ENCODE measurements around the gene CFDP1.

The CFDP1 gene

GRCh38 chr16:75342308-75342811 lies 90.9 kb downstream of the CFDP1 start:
- Histone ChIP-seq H3K23ac (ENCODE audit: low read depth, low read length, poor library complexity) (no peak overlapping the region), H3K18ac (ENCODE audit: low read length) (no peak overlapping the region), H3K4me1 (ENCODE audit: control insufficient read depth in 2 of 2, insufficient read depth in 1 of 2, low read depth in 1 of 2, low read length in 2 of 2) (peaks cover 14 to 50% of the 10 kb centered on the region in 2 donors), H4K8ac (ENCODE audit: low read depth, low read length) (no peak overlapping the region), H2BK5ac (ENCODE audit: low read length) (no peak overlapping the region), H3K4ac (ENCODE audit: low read length) (no peak overlapping the region), H2BK15ac (ENCODE audit: low read length) (no peak overlapping the region), H4K91ac (ENCODE audit: low read depth, low read length, poor library complexity) (no peak overlapping the region), H3K4me2 (ENCODE audit: insufficient read depth, low read length, poor library complexity, severe bottlenecking) (no peak overlapping the region), H3K36me3 (replicated peaks in 1 of 2; ENCODE audit: control insufficient read depth in 2 of 2, insufficient read depth in 2 of 2, low read length in 2 of 2) (peaks cover 2 to 12% of the 10 kb centered on the region in 2 donors), H2BK12ac (ENCODE audit: low read length) (no peak overlapping the region), H3K27ac (replicated peaks; ENCODE audit: low read length) (no peak overlapping the region), H2AFZ (ENCODE audit: low read length) (no peak overlapping the region), H2BK120ac (ENCODE audit: low read depth, low read length) (no peak overlapping the region), H3K4me3 (ENCODE audit: low read length in 2 of 2) (no peak overlapping the region), H3K14ac (ENCODE audit: low read length) (no peak overlapping the region), H3K9ac (ENCODE audit: low read depth, low read length, poor library complexity) (no peak overlapping the region), H2AK5ac (ENCODE audit: low read depth, low read length) (no peak overlapping the region), H3K9me3 (replicated peaks in 1 of 2; ENCODE audit: control insufficient read depth in 2 of 2, insufficient read depth in 1 of 2, low read depth in 1 of 2, low read length in 2 of 2) (no peaks in the 10 kb centered on the region), H3K27me3 (ENCODE audit: control insufficient read depth in 3 of 3, insufficient read depth in 3 of 3, low read depth in 1 of 3, low read length in 3 of 3) (no peaks in the 10 kb centered on the region), H3K79me1 (ENCODE audit: low read depth, low read length) (no peaks in the 10 kb centered on the region)
- DNase-seq (ENCODE audit: low spot score): no peak
- no CpG with 5 or more reads among the region's 2 CpGs for WGBS, 2 donors (ENCODE audit: extremely low coverage in 2 of 2, insufficient read length in 2 of 2, insufficient replicate concordance in 1 of 2)

GRCh38 chr16:75341564-75342307 lies 91.6 kb downstream of the CFDP1 start:
- peak overlapping the region; percentile 18 for H3K27ac ChIP-seq (replicated peaks; ENCODE audit: low read length)
- no CpG with 5 or more reads among the region's 4 CpGs for WGBS, 2 donors (ENCODE audit: extremely low coverage in 2 of 2, insufficient read length in 2 of 2, insufficient replicate concordance in 1 of 2)
- no peak for DNase-seq (ENCODE audit: low spot score)

GRCh38 chr16:75340741-75341491 lies 92.4 kb downstream of the CFDP1 start:
- no CpG with 5 or more reads among the region's 2 CpGs for WGBS, 2 donors (ENCODE audit: extremely low coverage in 2 of 2, insufficient read length in 2 of 2, insufficient replicate concordance in 1 of 2)
- Histone ChIP-seq H3K9me3 (replicated peaks in 1 of 2; ENCODE audit: control insufficient read depth in 2 of 2, insufficient read depth in 1 of 2, low read depth in 1 of 2, low read length in 2 of 2) (peaks cover 0 to 1% of the 10 kb centered on the region in 2 donors), H3K27ac (replicated peaks; ENCODE audit: low read length) (peak overlapping the region; percentile 49), H3K79me1 (ENCODE audit: low read depth, low read length) (no peaks in the 10 kb centered on the region), H3K9ac (ENCODE audit: low read depth, low read length, poor library complexity) (no peak overlapping the region), H2AK5ac (ENCODE audit: low read depth, low read length) (no peak overlapping the region), H4K8ac (ENCODE audit: low read depth, low read length) (no peak overlapping the region), H3K4me2 (ENCODE audit: insufficient read depth, low read length, poor library complexity, severe bottlenecking) (no peak overlapping the region), H2BK5ac (ENCODE audit: low read length) (no peak overlapping the region), H3K18ac (ENCODE audit: low read length) (no peak overlapping the region), H2BK12ac (ENCODE audit: low read length) (no peak overlapping the region), H3K23ac (ENCODE audit: low read depth, low read length, poor library complexity) (no peak overlapping the region), H3K27me3 (ENCODE audit: control insufficient read depth in 3 of 3, insufficient read depth in 3 of 3, low read depth in 1 of 3, low read length in 3 of 3) (no peaks in the 10 kb centered on the region), H3K36me3 (replicated peaks in 1 of 2; ENCODE audit: control insufficient read depth in 2 of 2, insufficient read depth in 2 of 2, low read length in 2 of 2) (peaks cover 2 to 9% of the 10 kb centered on the region in 2 donors), H3K4me3 (ENCODE audit: low read length in 2 of 2) (no peak overlapping the region), H2BK120ac (ENCODE audit: low read depth, low read length) (no peak overlapping the region), H3K4me1 (ENCODE audit: control insufficient read depth in 2 of 2, insufficient read depth in 1 of 2, low read depth in 1 of 2, low read length in 2 of 2) (peaks cover 17 to 50% of the 10 kb centered on the region in 2 donors), H3K4ac (ENCODE audit: low read length) (no peak overlapping the region), H4K91ac (ENCODE audit: low read depth, low read length, poor library complexity) (no peak overlapping the region), H2AFZ (ENCODE audit: low read length) (no peak overlapping the region), H2BK15ac (ENCODE audit: low read length) (no peak overlapping the region), H3K14ac (ENCODE audit: low read length) (no peak overlapping the region)
- DNase-seq (ENCODE audit: low spot score): no peak

More at GRCh38 chr16:75341564-75342307, 91.6 kb downstream of the CFDP1 start:
- H3K4me3 ChIP-seq (ENCODE audit: low read length in 2 of 2): no peak overlapping the region
- no peak overlapping the region for H3K4ac ChIP-seq (ENCODE audit: low read length)
- H3K4me1 ChIP-seq (ENCODE audit: control insufficient read depth in 2 of 2, insufficient read depth in 1 of 2, low read depth in 1 of 2, low read length in 2 of 2): peaks cover 17 to 50% of the 10 kb centered on the region in 2 donors
- H3K9ac ChIP-seq (ENCODE audit: low read depth, low read length, poor library complexity): no peak overlapping the region
- H4K91ac ChIP-seq (ENCODE audit: low read depth, low read length, poor library complexity): no peak overlapping the region
- no peak overlapping the region for H4K8ac ChIP-seq (ENCODE audit: low read depth, low read length)
- H3K36me3 ChIP-seq (replicated peaks in 1 of 2; ENCODE audit: control insufficient read depth in 2 of 2, insufficient read depth in 2 of 2, low read length in 2 of 2): peaks cover 2 to 10% of the 10 kb centered on the region in 2 donors
- H2BK12ac ChIP-seq (ENCODE audit: low read length): no peak overlapping the region
- H2BK5ac ChIP-seq (ENCODE audit: low read length): no peak overlapping the region
- H2BK120ac ChIP-seq (ENCODE audit: low read depth, low read length): no peak overlapping the region
- no peaks in the 10 kb centered on the region for H3K79me1 ChIP-seq (ENCODE audit: low read depth, low read length)
- no peak overlapping the region for H3K4me2 ChIP-seq (ENCODE audit: insufficient read depth, low read length, poor library complexity, severe bottlenecking)
- no peak overlapping the region for H3K18ac ChIP-seq (ENCODE audit: low read length)
- H3K14ac ChIP-seq (ENCODE audit: low read length): no peak overlapping the region
- no peak overlapping the region for H3K23ac ChIP-seq (ENCODE audit: low read depth, low read length, poor library complexity)
- no peak overlapping the region for H2BK15ac ChIP-seq (ENCODE audit: low read length)
- H2AK5ac ChIP-seq (ENCODE audit: low read depth, low read length): no peak overlapping the region
- H2AFZ ChIP-seq (ENCODE audit: low read length): no peak overlapping the region
- no peaks in the 10 kb centered on the region for H3K9me3 ChIP-seq (replicated peaks in 1 of 2; ENCODE audit: control insufficient read depth in 2 of 2, insufficient read depth in 1 of 2, low read depth in 1 of 2, low read length in 2 of 2)
- H3K27me3 ChIP-seq (ENCODE audit: control insufficient read depth in 3 of 3, insufficient read depth in 3 of 3, low read depth in 1 of 3, low read length in 3 of 3): no peaks in the 10 kb centered on the region

- H3K4me3 ChIP-seq (ENCODE audit: low read length in 2 of 2): no peak overlapping the region
- no peak overlapping the region for H3K27ac ChIP-seq (replicated peaks; ENCODE audit: low read length)
- H3K4ac ChIP-seq (ENCODE audit: low read length): no peak overlapping the region
- H2AFZ ChIP-seq (ENCODE audit: low read length): no peak overlapping the region
- no peak overlapping the region for H2AK5ac ChIP-seq (ENCODE audit: low read depth, low read length)
- H2BK120ac ChIP-seq (ENCODE audit: low read depth, low read length): no peak overlapping the region
- no peak overlapping the region for H4K91ac ChIP-seq (ENCODE audit: low read depth, low read length, poor library complexity)
- no peak overlapping the region for H3K18ac ChIP-seq (ENCODE audit: low read length)
- peaks cover 2 to 9% of the 10 kb centered on the region in 2 donors for H3K36me3 ChIP-seq (replicated peaks in 1 of 2; ENCODE audit: control insufficient read depth in 2 of 2, insufficient read depth in 2 of 2, low read length in 2 of 2)
- no peak overlapping the region for H2BK12ac ChIP-seq (ENCODE audit: low read length)
- peaks cover 0 to 8% of the 10 kb centered on the region in 2 donors for H3K9me3 ChIP-seq (replicated peaks in 1 of 2; ENCODE audit: control insufficient read depth in 2 of 2, insufficient read depth in 1 of 2, low read depth in 1 of 2, low read length in 2 of 2)
- H3K79me1 ChIP-seq (ENCODE audit: low read depth, low read length): no peaks in the 10 kb centered on the region
- H3K9ac ChIP-seq (ENCODE audit: low read depth, low read length, poor library complexity): no peak overlapping the region
- no CpG with 5 or more reads among the region's 6 CpGs for WGBS, 2 donors (ENCODE audit: extremely low coverage in 2 of 2, insufficient read length in 2 of 2, insufficient replicate concordance in 1 of 2)
- DNase-seq (ENCODE audit: low spot score): no peak
- no peak overlapping the region for H3K4me2 ChIP-seq (ENCODE audit: insufficient read depth, low read length, poor library complexity, severe bottlenecking)
- H2BK15ac ChIP-seq (ENCODE audit: low read length): no peak overlapping the region
- no peak overlapping the region for H2BK5ac ChIP-seq (ENCODE audit: low read length)
- H3K23ac ChIP-seq (ENCODE audit: low read depth, low read length, poor library complexity): no peak overlapping the region
- peaks cover 15 to 34% of the 10 kb centered on the region in 2 donors for H3K4me1 ChIP-seq (ENCODE audit: control insufficient read depth in 2 of 2, insufficient read depth in 1 of 2, low read depth in 1 of 2, low read length in 2 of 2)
- no peak overlapping the region for H4K8ac ChIP-seq (ENCODE audit: low read depth, low read length)
- no peaks in the 10 kb centered on the region for H3K27me3 ChIP-seq (ENCODE audit: control insufficient read depth in 3 of 3, insufficient read depth in 3 of 3, low read depth in 1 of 3, low read length in 3 of 3)
- H3K14ac ChIP-seq (ENCODE audit: low read length): no peak overlapping the region
Measured at GRCh38 chr16:75337430-75337829, 95.9 kb downstream of the CFDP1 start.

Data from neuronal stem cell (in vitro differentiated cells).